A204.1 (cell line): ENCODE measurements around the gene ADCY1.

Experiments used
- FAIRE-seq: peaks from 2 replicates; lab custom pipeline; 2012; peaks lifted over from hg19 to GRCh38; lab: Jason Lieb, UNC

Gene ADCY1

DNA sequence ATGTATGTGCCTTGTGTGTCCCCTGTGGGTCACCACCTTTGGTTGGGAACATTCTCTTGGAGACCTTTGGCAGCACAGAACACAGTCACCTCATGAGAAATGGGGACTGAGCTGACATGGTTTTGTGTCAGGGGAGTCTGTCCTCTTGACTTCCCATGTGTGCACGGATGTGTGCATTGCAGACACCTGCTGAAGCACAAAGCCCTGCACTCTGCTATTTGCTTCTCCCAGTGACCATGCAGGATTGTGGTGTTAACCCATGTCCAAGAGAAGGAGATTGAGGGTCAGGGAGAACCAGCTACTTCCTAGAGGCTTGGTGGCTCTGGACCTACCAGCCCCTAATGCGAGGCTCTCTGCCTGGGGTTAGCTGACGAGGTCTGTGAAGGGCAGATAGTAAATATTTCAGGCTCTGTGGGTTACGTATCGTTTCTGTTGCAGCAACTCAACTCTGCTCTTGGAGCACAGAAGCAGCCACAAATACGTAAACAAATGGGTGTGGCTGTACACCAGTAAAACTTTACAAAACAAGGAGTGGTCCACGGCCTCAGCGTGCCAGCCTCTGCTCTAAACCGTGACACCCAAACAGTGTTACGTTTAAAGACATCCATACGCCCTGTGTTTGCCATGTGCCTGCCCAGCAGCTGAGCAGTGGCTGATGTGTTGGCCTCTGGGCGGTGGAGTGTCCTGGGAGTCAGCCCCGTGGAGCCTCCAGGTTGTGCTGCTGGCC is 51.7 kb downstream of the ADCY1 start:
- no peak for FAIRE-seq

DNA sequence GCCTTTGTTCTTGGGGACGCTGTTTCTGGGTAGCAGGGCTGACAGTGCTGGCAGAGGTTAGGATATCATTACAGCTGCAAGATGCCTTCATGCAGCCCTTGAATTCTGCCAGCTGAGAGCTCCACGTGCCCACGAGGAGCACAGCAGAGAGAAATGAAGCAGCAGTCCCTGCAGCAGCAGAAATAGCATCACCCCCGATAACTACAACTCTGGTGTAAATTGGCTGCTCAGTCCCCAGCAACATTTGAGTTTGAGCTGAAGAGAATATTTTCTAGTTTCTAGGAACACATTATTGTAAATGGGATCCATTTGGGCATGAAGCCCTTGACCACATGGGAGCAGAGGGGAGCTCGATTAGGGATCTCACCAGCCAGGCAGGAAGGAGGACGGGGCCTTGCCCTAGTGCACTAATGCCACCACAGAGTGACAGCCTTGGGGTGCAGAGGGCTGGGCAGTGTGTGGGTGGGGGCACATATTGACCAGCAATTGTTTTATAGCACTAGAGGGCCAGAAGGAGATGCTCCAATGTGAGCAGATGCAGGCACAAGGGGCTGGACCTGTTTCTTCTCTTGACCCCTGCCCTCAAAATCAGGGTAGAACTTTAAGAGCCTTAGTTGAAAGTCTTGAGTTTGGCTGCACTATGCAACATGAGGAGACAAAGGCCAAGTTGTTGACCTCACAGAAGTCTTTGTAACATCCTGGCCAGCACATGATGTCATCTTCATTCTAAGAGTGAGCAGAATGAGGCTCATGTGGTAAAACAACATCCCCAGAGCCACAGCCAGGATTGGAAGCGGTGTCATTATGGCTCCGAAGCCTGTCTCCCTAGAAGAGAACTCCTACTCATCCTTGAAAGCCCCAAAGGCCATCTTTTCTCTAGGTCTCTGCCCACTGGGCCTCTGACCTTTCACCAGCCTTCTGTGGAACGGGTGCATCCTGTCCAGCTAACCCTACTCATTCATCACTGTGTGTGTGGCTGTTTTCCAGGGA is 52.6 kb downstream of the ADCY1 start:
- no peak for FAIRE-seq

DNA sequence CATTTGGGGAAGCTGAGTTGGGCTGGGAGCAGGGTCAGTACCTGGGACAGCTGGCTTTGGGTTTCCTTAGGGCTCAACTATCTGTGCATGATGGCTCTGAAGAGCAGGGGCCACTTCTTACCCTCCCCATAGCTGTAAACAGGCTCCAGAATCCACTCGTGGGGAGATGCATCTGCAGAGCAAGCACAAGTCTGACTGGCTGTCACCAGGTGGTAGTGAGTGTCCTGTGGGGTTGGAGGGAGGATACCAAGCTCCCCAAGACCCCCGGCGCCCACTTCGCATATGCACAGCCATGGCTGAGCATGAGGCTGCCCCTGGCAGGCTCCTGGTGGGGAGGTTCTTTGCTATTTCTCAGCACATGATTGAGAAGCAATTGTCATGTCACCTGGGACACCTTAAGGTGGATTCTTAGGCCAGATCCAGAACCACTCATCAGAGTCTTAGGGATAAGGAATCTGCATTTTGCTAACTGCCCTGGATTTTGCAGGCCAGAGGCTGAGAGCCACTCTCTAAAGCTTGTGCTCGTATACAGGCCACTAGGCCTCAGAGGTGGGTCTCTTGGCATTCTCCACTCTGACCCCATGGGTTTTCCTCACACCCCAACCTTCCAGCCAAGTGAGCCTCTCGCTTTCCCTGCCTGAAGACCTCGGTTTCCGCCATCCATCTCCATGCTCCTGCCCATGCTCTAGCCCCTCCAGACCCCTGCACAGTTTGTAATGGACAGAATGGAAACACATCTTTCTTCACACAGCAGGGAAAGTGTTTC is 53.7 kb downstream of the ADCY1 start:
- FAIRE-seq: no peak

DNA sequence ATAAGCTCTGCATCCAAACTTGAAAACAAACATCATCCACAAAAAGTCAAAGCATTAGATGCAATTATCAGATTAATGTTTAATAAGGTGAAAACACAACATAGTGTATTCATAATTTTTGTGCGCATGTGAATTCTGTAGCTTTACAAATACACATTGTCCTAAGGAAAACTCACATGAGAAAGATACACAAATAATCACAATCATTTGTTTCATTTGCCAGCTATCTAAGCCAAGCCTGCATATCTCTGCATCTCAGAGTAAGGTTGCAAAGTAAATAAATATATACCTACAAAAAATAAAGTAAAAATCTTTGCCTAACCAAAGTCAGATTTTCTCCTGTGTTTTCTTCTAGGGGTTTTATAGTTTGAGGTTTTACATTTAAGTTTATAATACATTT is 57.4 kb downstream of the ADCY1 start:
- FAIRE-seq: no peak

DNA sequence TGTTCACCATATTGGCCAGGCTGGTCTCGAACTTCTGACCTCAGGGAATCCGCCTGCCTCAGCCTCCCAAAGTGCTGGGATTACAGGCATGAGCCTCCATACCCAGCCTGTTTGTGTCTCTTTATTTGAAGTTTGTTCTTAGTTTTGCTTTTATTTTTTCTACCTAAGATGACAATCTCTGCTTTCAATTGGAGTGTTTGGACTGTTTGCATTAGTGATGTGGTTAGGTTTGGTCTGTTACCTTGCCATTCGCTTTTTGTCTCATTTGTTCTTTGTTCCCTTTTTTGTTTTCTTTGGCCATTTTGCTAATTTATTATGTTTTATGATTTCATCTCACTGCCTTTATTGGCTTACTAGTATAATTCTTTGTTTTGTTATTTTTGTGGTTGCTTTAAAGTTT is 62.6 kb downstream of the ADCY1 start:
- no peak for FAIRE-seq

DNA sequence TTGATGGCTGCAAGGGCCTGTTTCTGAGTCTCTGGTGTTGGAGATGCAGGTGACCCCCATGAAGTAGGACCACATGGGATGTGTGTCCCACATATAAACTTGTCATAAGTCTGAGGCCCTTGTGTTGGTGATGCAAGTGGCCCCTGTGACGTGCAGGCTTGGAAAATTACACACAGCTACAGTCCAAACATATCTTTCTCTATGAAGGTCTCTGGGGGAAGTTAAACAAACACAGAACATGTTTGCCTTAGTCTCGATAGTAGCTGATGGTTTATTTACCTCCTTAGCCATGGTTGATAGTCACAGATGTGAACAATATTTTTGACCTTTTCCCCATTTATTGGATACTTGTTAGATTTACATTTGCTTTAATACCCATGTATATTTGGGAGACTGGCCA is 64.7 kb downstream of the ADCY1 start:
- FAIRE-seq: no peak

DNA sequence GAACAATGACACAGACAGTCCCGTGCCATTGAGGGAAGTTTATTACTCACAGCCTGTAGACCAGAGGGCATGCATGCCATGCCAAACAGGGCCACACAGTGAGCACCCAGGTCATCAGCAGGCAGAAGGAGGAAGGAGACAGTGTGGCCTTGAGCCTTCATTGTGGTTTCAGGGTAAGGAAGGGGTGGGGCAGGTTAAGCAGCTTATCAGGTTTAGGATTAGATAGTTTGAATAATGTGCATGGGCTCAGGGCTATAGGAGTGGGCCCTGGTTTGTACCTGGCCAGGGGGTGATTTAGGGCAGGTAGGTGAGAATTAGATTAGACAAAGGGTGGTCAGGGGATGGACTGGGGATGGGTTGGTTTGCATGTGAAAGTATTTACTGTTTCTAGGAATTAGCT is 67.9 kb downstream of the ADCY1 start:
- no peak for FAIRE-seq

DNA sequence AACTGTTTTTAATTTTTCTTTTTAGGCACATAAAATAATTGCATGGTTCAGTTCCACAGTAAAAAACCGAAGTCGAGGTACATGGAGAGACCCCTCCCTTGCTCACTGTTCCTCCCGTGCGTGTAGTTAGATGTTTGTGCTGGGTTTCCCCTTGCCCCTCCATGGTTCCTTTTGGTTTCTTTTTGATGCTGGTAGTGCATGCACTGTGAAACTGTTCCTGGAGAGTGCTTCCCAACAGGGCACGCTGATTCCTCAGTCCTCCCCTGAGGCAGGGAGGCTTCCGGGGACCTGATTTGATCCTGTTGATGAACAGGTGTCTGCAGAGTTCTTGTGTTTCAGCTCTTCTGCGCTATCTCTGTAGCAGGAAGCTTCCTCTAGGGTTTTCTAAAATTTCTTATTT is 69.5 kb downstream of the ADCY1 start:
- FAIRE-seq: no peak

DNA sequence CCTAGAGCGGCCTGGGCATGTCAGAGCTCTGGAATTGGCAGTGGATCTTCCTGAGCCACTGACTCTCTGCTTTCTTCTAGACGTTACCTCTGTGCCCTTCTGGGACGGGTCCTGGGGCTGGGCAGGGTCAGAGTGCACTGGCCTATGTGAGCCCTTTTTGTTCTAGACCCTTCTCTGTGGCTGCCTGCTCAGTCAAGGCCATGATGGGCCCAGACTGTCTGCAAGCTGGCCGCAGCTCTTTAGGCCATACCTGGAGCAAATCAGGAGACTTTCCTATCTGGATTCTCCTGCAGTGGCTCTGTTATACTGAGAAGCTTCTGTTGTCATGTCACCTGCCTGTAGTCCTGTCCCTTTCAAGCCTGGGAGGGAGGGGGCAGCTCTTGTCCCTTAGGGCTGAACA is 70.1 kb downstream of the ADCY1 start:
- no peak for FAIRE-seq

DNA sequence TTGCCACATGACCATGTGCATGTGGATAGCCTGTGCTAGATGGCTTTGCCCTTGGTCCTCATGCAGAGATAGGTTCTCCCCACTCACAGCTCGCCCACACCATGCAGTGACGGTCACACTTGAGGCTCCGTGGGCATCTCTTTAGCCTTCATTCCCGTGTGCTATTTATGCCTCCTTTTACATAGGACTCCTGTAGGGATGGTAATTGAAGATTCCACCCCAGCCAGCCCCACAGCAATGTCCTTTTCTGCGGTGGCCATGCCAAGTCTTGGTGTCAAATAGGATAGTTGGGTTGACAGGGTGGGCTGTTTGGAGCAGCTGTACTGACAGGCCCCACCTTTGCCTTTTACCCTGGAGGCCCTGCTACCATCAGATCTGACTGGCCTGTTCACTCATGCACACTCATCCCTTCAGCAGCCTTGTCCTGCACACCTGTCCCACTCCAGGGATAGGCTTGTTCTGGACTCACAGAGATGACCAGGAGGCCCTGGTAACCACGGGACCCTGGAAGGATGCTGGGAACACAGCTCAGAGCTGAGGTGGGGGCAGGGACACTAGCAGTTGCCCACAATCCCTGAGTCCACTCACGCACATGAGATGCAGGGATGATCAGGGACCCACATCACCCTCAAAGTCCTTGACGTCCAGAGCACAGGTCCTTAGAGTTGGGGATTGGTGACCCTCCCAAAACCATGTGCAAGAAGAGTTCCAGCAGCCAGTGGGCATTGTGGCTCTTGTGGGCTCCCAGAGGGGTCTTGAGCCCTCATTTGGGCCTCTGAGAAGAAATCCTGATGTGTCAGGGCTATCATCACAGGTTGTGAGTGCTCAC is 71.2 kb downstream of the ADCY1 start:
- no peak for FAIRE-seq

DNA sequence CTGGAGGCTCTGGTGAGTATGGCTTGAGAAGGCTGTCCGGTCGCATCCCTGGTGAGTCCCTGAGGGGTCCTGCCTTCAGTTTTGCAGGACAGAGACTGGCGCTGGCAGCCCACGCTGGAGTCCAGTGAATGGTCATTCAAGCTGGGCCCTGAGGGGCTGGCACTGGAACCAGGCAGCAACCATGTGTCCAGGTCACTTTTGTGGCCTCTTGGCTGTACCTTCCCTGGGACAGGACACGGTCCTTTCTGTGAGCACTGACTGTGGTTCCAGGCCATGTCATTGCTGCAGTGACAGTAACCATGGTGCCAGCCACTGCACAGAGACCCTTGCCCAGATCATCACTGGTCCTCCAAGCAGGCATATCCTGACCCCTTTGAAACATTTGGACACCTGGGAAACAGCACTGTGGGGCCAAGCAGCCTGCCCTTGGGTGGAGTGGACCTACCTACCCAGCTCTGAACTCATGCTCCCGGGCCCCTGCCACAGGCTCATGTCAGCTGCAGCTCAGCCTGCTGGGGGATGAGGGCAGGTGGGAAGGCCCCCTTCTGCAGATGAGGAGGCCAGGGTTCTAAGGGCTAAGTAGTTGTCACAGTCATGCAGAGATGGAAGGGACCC is 72.1 kb downstream of the ADCY1 start:
- FAIRE-seq: no peak

DNA sequence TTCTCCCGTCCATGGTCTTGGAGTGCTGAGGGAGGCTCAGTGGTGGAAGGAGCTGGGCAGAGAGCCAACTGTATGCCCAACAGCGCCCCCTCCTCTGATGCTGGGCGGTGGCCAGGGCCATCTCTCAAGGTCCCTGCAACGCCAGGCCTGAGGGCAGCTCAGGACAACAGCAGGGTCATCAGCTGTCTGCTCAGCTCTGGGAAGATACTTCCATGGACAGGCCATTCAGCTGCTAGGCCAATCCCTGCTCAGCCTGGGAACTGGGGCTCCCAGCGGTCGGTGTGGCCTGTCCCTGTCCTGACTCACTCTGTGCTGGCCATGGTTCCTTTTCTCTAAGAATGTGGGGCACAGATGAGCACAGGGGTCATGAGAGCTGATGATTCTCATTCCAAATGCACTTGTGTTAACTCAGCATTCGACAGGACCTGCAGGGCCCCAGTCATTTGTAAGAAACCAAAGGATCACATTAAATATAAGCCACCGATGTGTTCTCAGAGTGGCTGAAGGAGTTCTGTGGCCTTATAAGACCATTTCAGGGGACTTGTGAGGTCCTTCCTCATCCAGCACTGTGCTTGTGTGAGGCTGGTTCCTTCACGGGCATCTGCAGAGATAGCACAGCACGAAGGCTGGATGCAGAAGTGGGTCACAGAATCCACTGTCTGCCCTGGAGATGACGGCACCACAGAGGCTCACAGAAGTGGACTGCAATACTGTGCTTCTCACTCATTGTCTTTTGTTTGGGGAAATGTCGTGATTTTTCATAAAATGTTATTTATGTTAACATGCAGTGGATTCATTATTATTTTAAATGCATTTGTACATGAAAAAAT is 73.0 kb downstream of the ADCY1 start:
- no peak for FAIRE-seq

DNA sequence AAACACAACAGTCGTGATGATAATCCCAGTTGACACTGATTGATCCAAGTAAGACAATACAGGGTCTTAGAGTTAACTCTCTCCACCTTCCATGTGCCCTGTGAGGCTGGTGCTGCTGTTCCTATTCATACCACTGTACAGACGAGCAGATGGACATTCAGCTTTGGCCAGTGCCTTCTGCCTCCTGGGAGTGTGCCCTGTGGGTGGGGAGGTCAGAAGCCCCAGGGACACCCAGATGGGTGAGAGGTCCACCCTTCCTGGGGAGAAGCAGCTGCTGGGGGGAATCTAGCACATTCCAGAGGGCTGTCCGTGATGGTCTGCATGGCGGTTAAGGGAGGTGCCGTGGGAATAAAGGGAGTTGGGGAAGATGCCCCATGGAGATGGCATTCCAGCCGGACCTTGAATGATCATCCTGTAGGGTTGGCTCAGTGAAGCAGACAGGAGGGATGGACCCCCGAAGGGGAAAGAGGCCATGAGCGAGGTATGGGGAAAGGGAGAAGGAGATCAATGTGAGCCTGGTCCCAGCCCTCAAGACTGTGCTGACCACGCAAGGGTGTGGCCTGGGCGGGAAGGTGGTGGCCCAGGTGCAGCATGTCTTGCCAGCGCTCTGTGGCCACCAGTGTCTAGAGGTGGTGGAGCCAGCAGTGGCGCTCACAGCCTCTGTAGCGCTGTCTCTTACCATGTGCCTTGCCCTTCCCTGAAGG is 74.0 kb downstream of the ADCY1 start:
- no peak for FAIRE-seq

DNA sequence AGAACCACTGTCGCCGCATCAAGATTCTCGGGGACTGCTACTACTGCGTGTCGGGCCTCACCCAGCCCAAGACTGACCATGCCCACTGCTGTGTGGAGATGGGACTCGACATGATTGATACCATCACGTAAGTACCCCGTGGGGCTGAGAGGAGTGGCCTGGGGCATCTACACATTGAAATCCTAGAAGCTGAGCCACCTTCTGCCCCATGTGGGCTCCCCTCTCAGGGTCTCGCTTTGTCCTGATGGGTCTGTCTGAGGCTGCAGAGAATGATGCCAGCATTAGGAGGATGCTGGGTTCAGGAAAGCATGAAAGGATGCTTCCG is 74.5 kb downstream of the ADCY1 start:
- FAIRE-seq: no peak

DNA sequence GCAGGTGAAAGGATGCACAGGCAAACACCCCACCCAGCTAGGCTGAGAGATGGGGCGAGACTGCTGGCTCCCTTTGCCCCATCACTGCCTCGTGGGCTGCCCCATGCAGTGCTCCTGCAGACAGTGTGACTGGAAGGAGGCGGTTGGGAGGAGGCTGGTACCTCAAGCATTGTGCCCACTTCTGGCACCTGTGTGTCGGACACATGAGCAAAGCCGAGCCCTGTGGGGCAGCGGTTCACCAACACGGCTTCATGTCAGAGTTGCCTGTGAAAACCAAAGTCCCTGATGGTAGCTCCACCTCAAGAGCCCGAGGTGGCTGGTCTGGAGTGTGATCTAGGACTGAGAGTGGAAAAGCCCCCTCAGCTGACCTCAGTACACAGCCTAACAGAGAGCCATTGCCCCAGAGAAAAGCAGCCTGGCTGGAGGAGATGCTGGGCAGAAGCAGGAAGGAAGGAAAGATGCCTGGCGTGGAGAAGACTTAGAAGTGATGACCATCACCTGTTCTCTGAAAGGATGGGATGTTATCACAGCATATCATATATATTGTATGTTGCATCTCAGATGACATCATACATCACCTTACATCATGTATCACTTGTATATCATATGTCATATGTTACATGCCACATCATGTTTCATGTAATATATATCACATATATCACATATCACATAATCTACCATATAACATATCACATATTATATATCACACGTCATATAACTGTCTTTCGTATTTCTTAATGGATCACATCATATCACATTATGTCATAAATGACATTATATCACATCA is 75.6 kb downstream of the ADCY1 start:
- no peak for FAIRE-seq

DNA sequence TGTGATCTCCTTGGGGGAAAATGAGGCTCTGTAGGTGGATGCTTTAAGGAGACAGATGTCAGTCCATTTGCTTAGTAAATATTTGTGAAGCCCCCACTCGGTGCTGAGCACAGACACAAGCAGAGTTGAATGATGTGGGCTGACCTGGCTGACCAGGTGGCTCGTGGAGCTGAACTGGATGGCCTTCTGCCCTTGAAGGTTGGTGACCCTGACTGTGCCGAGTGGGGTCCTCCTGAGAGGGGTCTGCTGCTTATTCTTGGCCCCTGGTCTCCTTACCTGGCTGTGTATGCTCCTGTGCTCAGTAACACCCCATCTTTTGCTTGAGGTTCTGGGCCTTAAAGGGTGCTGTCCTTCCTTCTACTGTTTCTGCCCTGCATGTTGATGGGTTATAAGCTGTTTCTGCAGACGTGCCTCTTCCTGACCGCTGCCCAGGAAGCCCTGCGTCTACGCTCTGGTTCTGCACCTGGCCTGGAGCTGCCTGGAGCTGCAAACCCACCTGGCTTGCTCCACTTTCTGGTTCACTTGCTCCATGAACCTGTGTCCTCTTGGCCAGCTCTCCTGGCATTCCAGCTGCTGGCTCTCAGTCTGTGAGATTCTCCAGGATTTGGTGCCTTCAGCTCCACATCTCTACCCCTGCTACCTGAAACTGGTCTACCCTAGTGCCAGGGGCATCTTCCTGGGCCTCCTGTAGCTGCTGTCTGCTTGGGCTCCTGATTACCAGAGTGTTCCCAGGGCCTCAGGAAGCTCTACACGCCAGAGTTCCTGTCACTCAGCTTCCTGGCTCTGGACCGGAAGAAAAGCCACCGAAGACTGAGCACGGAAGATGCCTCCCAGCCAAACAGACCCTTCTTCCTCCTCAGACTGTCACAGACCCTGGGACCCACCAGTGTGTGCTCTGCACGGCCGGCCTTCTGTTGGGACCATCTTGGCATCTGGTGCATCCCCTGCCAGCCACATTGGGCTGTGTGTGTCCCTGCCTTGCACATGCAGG is 76.5 kb downstream of the ADCY1 start:
- no peak for FAIRE-seq

DNA sequence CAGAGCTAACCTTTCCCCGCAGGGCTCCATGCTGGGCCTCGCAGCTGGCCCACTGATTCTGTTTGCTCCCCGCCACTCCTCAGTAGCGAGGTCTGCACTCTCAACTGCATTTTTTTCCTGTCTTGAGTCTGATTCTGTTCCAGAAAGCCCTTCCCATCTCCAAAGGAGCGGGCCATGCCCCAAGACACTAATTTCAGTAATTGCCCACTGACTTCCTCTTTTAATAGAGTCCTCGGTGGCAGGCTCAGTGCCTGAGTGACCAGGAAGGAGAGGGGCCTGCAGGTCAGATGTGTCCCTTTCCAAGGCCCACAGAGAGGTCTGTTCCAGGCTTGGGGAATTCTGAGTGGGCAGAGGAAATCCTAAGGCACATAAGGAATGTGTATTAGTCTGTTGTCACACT is 77.4 kb downstream of the ADCY1 start:
- no peak for FAIRE-seq

DNA sequence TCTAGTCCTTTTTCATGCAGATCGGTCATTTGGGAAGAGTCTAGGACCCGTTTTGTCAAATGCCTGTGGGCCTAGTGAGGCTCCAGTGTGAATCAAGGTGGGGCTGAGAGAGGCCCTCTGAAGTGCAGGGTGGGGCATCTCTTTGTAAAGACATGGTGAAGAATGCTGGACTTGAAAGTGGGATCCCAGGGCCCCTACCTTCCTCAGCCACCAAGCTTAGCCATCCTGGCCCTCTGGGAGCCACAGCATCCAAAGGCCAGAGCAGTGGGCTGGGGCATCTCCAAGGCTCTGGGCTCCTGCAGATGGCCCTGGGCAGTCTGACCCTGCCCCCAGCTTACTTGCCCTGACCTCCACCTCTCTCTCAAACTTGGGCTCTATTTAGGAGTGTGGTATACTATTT is 78.5 kb downstream of the ADCY1 start:
- FAIRE-seq: no peak
